HepG2 (cell line): ENCODE measurements around the gene TBL3. TPM values are rescaled to one million over a fixed set of nuclear protein-coding genes. Genes with fewer than 3 reads are reported as not detected.

ENCODE experiments used
- BRCA1 ChIP-seq: sonication (generic); formaldehyde crosslinking; IDR thresholded peaks from 2 replicates; pipeline ENCODE4 v1.4.0; 2020; ENCODE audit warnings: missing genetic modification reagents
- BRD4 ChIP-seq: sonication (generic); formaldehyde crosslinking; IDR thresholded peaks from 2 replicates; pipeline ENCODE4 v1.4.0; 2020; ENCODE audit warnings: missing genetic modification reagents
- CCDC6 ChIP-seq: sonication (generic); formaldehyde crosslinking; IDR thresholded peaks from 2 replicates; pipeline ENCODE4 v1.8.1; 2022; ENCODE audit warnings: mild to moderate bottlenecking, missing genetic modification reagents, moderate library complexity
- CERS6 ChIP-seq: sonication (generic); formaldehyde crosslinking; IDR thresholded peaks from 2 replicates; pipeline ENCODE4 v1.5.0; 2020; ENCODE audit warnings: missing genetic modification reagents
- DR1 ChIP-seq: sonication (generic); formaldehyde crosslinking; IDR thresholded peaks from 2 replicates; pipeline ENCODE4 v1.8.0; 2021; ENCODE audit warnings: mild to moderate bottlenecking, missing genetic modification reagents, inconsistent platforms
- FLYWCH1 ChIP-seq: sonication (generic); formaldehyde crosslinking; IDR thresholded peaks from 2 replicates; pipeline ENCODE4 v1.8.1; 2023; ENCODE audit warnings: mild to moderate bottlenecking, missing genetic modification reagents
- GATAD2A ChIP-seq: IDR thresholded peaks from 2 replicates; pipeline ENCODE4 v1.6.1; 2016
- HCFC1 ChIP-seq: fragments of 150-350 bp; IDR thresholded peaks from 2 replicates; pipeline ENCODE4 v1.6.1; 2014; ENCODE audit warnings: low read depth, low read length
- IRF2 ChIP-seq: IDR thresholded peaks from 2 replicates; pipeline ENCODE4 v1.6.1; 2018; ENCODE audit warnings: missing genetic modification reagents, missing compliant biosample characterization
- KLF9 ChIP-seq: IDR thresholded peaks from 2 replicates; pipeline ENCODE4 v1.6.1; 2016; ENCODE audit warnings: low read depth
- MIXL1 ChIP-seq: IDR thresholded peaks from 2 replicates; pipeline ENCODE4 v1.6.1; 2016
- NFIB ChIP-seq: sonication (generic); formaldehyde crosslinking; IDR thresholded peaks from 2 replicates; pipeline ENCODE4 v1.9.0; 2021; ENCODE audit warnings: missing genetic modification reagents, mild to moderate bottlenecking, borderline replicate concordance
- NKX3-1 ChIP-seq: sonication (generic); formaldehyde crosslinking; IDR thresholded peaks from 2 replicates; pipeline ENCODE4 v1.5.0; 2020; ENCODE audit warnings: missing genetic modification reagents
- NR2C2 ChIP-seq: sonication (generic); formaldehyde crosslinking; IDR thresholded peaks from 2 replicates; pipeline ENCODE4 v1.4.0; 2020; ENCODE audit warnings: missing genetic modification reagents, mild to moderate bottlenecking, moderate library complexity, borderline replicate concordance
- ONECUT2 ChIP-seq: sonication (generic); formaldehyde crosslinking; IDR thresholded peaks from 2 replicates; pipeline ENCODE4 v1.4.0; 2020; ENCODE audit warnings: missing genetic modification reagents
- PBX2 ChIP-seq: IDR thresholded peaks from 2 replicates; pipeline ENCODE4 v1.6.1; 2016; ENCODE audit warnings: control low read depth
- RFXANK ChIP-seq: IDR thresholded peaks from 2 replicates; pipeline ENCODE4 v1.6.1; 2016
- SP1 ChIP-seq, 2 experiments: fragments of 450-650 bp in 1 of 2; sonication (generic) in 1 of 2; formaldehyde crosslinking in 1 of 2; IDR thresholded peaks; 2 replicates each; pipeline versions ENCODE4 v1.4.0 to v1.6.1; 2016 to 2020; ENCODE audit warnings: missing genetic modification reagents in 1 of 2
- TCF12 ChIP-seq, 2 experiments: fragments of 450-650 bp in 1 of 2; sonication (generic) in 1 of 2; formaldehyde crosslinking in 1 of 2; IDR thresholded peaks; 2 replicates each; pipeline versions ENCODE4 v1.6.1 to v1.8.0; 2017 to 2022; ENCODE audit warnings: antibody characterized with exemption in 1 of 2, mild to moderate bottlenecking in 1 of 2, missing genetic modification reagents in 1 of 2, moderate library complexity in 1 of 2
- TOE1 ChIP-seq: sonication (generic); formaldehyde crosslinking; IDR thresholded peaks from 2 replicates; pipeline ENCODE4 v1.4.0; 2020; ENCODE audit warnings: mild to moderate bottlenecking, missing genetic modification reagents
- ZBTB43 ChIP-seq: sonication (generic); formaldehyde crosslinking; conservative IDR thresholded peaks from 2 replicates; pipeline ENCODE4 v1.4.0; 2020; ENCODE audit warnings: missing genetic modification reagents
- ZFP36L1 ChIP-seq: sonication (generic); formaldehyde crosslinking; IDR thresholded peaks from 2 replicates; pipeline ENCODE4 v1.8.0; 2022; ENCODE audit warnings: mild to moderate bottlenecking, missing genetic modification reagents, moderate library complexity
- ZFX ChIP-seq: sonication (generic); formaldehyde crosslinking; IDR thresholded peaks from 2 replicates; pipeline ENCODE4 v1.4.0; 2020; ENCODE audit warnings: mild to moderate bottlenecking, low read depth, missing genetic modification reagents, moderate library complexity
- ZFY ChIP-seq: sonication (generic); formaldehyde crosslinking; IDR thresholded peaks from 2 replicates; pipeline ENCODE4 v1.4.0; 2020; ENCODE audit warnings: missing genetic modification reagents
- ZNF296 ChIP-seq: sonication (generic); formaldehyde crosslinking; conservative IDR thresholded peaks from 2 replicates; pipeline ENCODE4 v1.5.0; 2020; ENCODE audit warnings: mild to moderate bottlenecking, missing genetic modification reagents
- ZNF576 ChIP-seq: sonication (generic); formaldehyde crosslinking; IDR thresholded peaks from 2 replicates; pipeline ENCODE4 v1.4.0; 2020; ENCODE audit warnings: mild to moderate bottlenecking, missing genetic modification reagents
- ZNF883 ChIP-seq: sonication (generic); formaldehyde crosslinking; IDR thresholded peaks from 2 replicates; pipeline ENCODE4 v1.5.1; 2020; ENCODE audit warnings: mild to moderate bottlenecking, missing genetic modification reagents; ENCODE audit errors: not compliant biosample characterization
- ZSCAN9 ChIP-seq: IDR thresholded peaks from 2 replicates; pipeline ENCODE4 v1.6.1; 2016; ENCODE audit warnings: borderline replicate concordance
- polyA plus RNA-seq, 8 experiments: library from polyadenylated mRNA; depleted of rRNA in 3 of 8; stranded (reverse) in 7 of 8; unstranded in 1 of 8; fragments of >200 nt; fragmentation: Illumina TruSeq in 4 of 8; extraction: Trizol in 4 of 8; gene quantifications; 2 replicates each; pipeline versions ENCODE4 v1.2.1 to v1.2.3, GENCODE V29; 2011 to 2016; ENCODE audit warnings: low read depth in 4 of 8, missing spikeins in 1 of 8, mixed read lengths in 1 of 8; ENCODE audit not compliant: insufficient read depth in 1 of 8
- total RNA-seq, 5 experiments: library from RNA; depleted of rRNA; stranded (reverse); fragments of >200 nt; fragmentation: Illumina TruSeq; extraction: Trizol; gene quantifications; 2 replicates each; pipeline ENCODE4 v1.2.3, GENCODE V29; 2016; ENCODE audit warnings: low read depth in 1 of 5

Gene TBL3
- total and polyA plus RNA-seq, 2 of the 13 experiments (the other 11 are each of a cell fraction or from before 2014, with no cell fraction given): 16.8 to 38.0 TPM

GRCh38 chr16:1959269-1960039 lies 12.4 kb upstream of the TBL3 start, which contains the start of gene NDUFB10 (continued):
- TF ChIP-seq BRCA1 (CRISPR knock-in tag) (no peak), PBX2 (no peak), CCDC6 (CRISPR knock-in tag) (no peak), ZNF883 (no peak), KLF9 (CRISPR knock-in tag) (no peak), NFIB (CRISPR knock-in tag) (no peak), ZFP36L1 (no peak), ZSCAN9 (CRISPR knock-in tag) (no peak), HCFC1 (peak; percentile 92), ONECUT2 (CRISPR knock-in tag) (no peak), RFXANK (CRISPR knock-in tag) (0 out of 2 replicates have a peak, but pooled peaks have one; percentile 80), TCF12 (IDR thresholded peaks at IDR 0.05) (no peak), TCF12 (CRISPR knock-in tag; IDR thresholded peaks at IDR 0.05) (no peak), FLYWCH1 (no peak), ZFY (peak; percentile 100), SP1 (IDR thresholded peaks at IDR 0.05) (no peak), SP1 (CRISPR knock-in tag; IDR thresholded peaks at IDR 0.05) (no peak), CERS6 (CRISPR knock-in tag) (no peak), MIXL1 (CRISPR knock-in tag) (0 out of 2 replicates have a peak, but pooled peaks have one; percentile 57), BRD4 (CRISPR knock-in tag) (peak; percentile 76; the same call in 1 of the 2 replicates), GATAD2A (CRISPR knock-in tag) (no peak; the same call in 1 of the 2 replicates), NR2C2 (CRISPR knock-in tag) (peak; percentile 80), NKX3-1 (CRISPR knock-in tag) (0 out of 2 replicates have a peak, but pooled peaks have one; percentile 52), DR1 (CRISPR knock-in tag) (no peak), ZFX (CRISPR knock-in tag) (peak; percentile 99), ZNF296 (no peak), ZBTB43 (CRISPR knock-in tag) (peak; percentile 69; the same call in 1 of the 2 replicates), ZNF576 (CRISPR knock-in tag) (no peak), IRF2 (CRISPR knock-in tag) (peak; percentile 78; the same call in 1 of the 2 replicates), TOE1 (peak; percentile 45; the same call in 1 of the 2 replicates)
